Measurements from ENCODE around the gene KCNK10.

DNA sequence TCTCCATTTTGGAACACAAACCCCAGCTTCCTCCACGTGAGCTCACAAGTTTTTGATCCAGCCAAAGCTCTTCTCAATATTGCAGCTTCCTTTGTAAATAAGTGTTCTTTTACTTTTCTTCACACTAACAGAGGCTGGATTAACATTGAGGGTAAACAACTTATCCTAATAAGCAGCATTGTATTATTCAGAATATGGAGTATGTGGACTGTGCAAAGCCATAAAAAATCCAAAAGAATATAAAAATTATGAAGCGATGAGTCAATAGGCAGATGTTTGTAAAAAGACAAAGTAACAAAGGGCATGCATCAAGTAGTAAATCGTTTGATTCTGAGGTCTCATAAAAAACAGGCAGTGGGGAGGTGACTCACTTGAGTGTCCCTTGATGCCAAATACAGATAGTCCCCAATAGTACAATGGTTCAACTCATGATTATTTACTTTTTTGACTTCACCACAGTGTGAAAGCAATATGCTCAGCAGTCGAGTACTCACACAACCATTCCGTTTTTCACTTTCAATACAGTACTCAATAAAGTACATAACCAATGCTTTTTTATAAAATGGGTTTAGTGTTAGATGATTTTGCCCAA is 23.1 kb upstream of the KCNK10 start:
- TF ChIP-seq POLR2A (IDR thresholded peaks at IDR 0.05; ENCODE audit: low read depth), result no peak
- TF ChIP-seq, protein P1, sequence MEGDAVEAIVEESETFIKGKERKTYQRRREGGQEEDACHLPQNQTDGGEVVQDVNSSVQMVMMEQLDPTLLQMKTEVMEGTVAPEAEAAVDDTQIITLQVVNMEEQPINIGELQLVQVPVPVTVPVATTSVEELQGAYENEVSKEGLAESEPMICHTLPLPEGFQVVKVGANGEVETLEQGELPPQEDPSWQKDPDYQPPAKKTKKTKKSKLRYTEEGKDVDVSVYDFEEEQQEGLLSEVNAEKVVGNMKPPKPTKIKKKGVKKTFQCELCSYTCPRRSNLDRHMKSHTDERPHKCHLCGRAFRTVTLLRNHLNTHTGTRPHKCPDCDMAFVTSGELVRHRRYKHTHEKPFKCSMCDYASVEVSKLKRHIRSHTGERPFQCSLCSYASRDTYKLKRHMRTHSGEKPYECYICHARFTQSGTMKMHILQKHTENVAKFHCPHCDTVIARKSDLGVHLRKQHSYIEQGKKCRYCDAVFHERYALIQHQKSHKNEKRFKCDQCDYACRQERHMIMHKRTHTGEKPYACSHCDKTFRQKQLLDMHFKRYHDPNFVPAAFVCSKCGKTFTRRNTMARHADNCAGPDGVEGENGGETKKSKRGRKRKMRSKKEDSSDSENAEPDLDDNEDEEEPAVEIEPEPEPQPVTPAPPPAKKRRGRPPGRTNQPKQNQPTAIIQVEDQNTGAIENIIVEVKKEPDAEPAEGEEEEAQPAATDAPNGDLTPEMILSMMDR (IDR thresholded peaks at IDR 0.05), result no peak
- TF ChIP-seq POLR2AphosphoS5 (IDR thresholded peaks at IDR 0.05), result no peak
- no peak for TF ChIP-seq EP300 (IDR thresholded peaks at IDR 0.05)
